Hindlimb muscle (tissue), 1 donor: ENCODE measurements around the gene WASHC4. TPM values are rescaled to one million over a fixed set of nuclear protein-coding genes. Genes with fewer than 3 reads are reported as not detected.
A peak's percentile ranks its signal among the peaks of the same experiment; 100 is the strongest.
"Not testable (repeated sequence)": the region's sequence is repeated elsewhere in the genome, so short reads cannot be mapped to it uniquely, and the experiment has no call there.

Experiments used
- DNase-seq: peaks from one replicate; pipeline ENCODE4 v3.0.0-alpha.2; 2013
- polyA plus RNA-seq: library from polyadenylated mRNA; unstranded; fragments of 120-200 nt; gene quantifications from one replicate; pipeline ENCODE4 v1.2.1, GENCODE V29; 2013; ENCODE audit not compliant: insufficient read length

WASHC4 gene
- polyA plus RNA-seq, 1 donor = 30.8 TPM

GRCh38 chr12:105091476-105092206 lies 15.9 kb upstream of the WASHC4 start:
- no peak for DNase-seq

DNA sequence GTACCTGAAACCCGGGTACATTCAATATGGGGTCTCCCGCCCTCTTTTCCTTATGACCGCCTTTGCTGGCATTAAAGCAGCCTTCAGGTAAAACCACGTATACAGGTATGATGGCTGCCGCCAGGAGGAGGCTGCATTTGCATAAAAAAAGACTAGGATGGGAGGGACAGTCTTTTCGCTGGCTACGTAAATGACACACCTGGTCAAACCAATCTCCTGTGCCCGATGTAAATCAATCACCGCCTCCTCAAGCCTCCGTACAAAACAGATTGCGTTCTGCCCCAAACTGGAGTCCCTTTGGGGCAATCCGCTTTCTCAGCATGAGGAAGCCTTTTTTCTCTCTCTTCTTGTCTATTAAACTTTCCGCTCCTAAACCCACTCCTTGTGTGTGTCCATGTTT lies 15.2 kb upstream of the WASHC4 start:
- no peak for DNase-seq

DNA sequence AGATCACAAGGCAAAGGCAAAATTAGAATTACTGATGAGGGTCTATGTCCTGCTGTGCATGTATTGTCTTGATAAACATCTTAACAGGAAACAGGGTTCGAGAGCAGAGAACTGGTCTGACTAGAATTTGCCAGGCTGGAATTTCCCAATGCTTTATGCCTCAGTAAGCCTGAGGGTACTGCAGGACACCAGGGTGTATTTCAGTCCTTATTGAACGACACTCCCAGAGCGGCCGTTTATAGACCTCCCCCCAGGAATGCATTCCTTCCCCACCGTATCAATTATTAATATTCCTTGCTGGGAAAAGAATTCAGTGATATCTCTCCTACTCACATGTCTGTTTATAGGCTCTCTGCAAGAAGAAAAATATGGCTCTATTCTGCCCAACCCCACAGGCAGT lies 12.2 kb upstream of the WASHC4 start:
- DNase-seq = not testable (repeated sequence)

GRCh38 chr12:105099356-105099755 lies 8.2 kb upstream of the WASHC4 start:
- no peak for DNase-seq

GRCh38 chr12:105100207-105100985 lies 7.1 kb upstream of the WASHC4 start:
- no peak for DNase-seq

DNA sequence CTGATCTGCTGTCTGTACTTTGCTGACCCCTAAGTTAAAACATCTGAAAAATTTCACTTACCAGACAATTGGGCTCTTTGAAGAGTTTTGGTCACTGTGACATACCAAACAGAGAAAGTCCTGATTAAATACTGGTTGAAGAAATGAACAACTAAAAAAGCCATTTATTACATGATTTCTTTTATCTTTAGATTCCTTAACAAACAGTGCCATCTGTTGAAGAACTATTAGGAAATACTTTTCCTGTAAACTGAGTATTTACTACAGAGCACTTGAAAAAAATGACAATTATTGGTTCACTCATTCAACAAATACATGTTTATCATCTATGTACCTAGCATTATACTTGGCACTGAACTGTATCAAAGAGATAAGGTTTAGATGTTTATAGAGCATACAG lies 6.5 kb upstream of the WASHC4 start:
- DNase-seq = no peak

- no peak for DNase-seq
Observed at GRCh38 chr12:105102673-105103072, 4.9 kb upstream of the WASHC4 start.

DNA sequence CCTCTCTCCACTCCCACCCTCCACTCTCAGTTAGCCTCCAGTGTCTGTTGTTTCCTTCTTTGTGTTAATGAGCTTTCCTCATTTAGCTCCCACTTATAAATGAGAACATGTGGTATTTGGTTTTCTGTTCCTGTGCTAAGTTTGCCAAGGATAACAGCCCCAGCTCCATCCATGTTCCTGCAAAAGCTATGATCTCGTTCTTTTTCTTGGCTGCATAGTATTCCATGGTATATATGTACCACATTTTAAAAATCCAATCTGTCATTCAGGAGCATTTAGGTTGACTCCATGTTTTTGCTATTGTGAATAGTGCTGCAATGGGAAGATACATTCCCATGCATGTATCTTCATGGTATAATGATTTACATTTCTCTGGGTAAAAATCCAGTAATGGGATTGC lies 2.8 kb upstream of the WASHC4 start:
- DNase-seq = no peak

DNA sequence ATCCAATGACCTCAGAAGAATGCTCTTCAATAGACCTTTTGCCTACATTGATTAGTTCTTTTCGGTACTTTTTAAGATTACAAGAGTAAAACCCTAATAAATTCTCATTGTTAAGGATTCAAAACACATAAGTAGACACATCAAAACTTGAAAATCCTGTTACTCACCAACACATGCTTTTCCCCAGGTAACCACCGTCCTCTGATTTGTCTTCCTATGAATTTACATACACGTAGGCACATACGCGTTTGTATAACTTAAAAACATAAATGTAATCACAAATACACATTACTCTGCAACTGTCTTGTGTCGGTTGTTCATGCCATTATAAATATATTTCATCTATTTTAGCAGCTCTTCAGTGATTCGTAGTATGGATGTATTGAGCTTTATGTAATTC lies 910 bp upstream of the WASHC4 start:
- DNase-seq = no peak

DNA sequence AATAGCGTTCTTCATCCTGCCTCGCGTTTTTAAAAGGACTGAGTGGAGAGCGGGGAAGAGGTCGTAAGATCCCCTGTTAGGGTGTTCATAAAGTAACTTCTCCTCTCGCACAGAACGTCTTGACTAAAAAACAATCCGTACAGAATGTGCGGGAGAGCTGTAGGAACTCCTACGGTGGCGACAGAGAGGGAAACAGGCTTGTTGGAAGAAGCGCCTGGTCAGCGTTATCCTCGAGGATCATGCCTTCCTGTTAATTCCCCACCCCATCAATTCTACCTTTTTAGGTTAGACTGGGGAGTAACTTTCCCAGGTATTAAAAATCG lies 399 bp upstream of the WASHC4 start:
- no peak for DNase-seq

GRCh38 chr12:105109465-105110212 lies 2.1 kb downstream of the WASHC4 start:
- DNase-seq = no peak

DNA sequence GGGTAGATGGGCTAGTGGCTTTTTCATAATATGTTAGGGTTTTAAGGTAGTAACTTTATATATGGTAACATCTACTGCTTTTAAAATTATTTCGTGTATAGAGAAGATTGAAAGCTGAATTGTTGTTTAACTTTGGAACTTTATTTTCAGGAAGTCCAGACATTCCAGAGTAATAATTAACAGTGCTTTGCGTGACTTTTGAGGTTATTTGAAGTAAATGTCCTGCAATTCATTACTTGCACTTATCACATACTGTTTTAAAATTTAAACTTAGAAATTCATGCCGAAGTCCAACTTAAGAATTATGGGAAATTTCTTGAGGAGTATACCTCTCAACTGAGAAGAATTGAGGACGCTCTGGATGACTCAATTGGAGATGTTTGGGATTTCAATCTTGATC lies 3.3 kb downstream of the WASHC4 start:
- DNase-seq = no peak

DNA sequence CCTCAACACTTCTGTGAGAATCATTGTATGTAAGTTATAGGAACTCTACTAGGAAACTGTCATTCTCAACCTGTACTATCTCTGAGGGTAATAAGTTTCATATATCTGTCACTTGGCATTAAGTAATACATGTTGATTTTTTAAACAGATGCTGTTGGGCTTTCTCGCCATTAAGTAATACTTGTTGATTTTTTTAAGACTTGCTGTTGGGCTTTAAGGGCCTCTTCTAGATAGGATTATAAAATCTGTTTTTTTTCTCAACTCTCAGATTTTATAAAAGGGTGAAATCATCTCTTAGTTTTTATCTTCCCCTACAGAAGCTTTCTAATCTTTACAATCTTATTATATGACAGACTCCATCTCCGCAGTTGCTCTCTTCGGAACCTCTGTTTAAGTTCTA lies 5.6 kb downstream of the WASHC4 start:
- DNase-seq = no peak

DNA sequence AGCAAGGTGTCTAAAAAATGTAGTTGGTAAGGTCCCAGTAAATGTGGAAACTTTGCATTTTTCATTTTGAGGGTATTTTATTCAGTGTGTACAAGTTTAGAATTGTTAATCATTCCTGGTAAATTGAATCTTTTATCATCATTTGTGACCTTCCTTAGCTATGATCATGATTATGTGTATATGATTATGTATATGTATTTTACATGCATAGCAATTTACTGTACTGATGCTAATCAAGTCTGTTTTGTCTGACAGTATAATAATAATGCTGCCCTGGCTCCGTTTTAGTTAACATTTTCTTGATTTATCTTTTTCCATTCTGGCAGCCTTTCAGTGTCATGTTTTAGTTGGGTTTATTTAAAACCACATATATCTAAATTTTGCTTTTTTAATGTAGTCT lies 9.4 kb downstream of the WASHC4 start:
- DNase-seq = no peak

DNA sequence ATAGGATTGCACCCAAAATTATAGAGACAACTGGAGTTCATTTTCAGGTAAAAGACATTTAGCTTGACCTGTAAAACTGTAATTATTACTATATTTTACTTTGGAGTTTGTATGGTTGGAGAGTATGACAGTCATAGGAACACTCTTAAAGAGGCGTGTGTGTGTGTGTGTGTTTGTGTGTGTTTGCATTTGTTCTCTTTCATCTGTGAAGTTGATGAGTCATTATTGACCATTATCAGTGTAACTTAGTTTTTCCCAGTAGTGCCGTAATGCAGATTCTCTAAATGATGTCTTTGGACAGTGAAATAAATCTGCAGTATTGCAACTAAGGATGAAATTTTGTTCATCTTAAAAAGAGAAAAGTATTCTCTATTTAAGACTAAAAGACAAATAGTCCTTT lies 13.0 kb downstream of the WASHC4 start:
- DNase-seq = no peak

DNA sequence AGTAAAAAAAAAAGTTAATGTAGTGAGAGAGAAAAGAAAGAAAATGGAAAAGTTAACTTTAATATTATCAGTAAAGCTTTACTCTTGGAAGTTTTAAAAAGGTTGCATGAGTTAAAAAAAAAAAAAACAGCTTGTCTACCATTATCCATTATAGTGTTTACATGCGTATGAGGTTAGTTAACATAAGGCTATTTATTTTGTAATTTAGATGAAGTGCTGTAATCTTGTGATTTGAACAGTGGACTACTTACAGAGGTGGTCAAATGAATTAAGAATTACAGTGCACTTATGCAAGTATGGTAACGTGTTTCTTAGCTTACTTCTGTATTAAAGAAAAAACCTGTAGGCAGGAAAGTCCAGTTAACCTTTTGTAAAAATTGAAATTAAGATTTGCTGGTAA lies 30.7 kb downstream of the WASHC4 start:
- DNase-seq = no peak

DNA sequence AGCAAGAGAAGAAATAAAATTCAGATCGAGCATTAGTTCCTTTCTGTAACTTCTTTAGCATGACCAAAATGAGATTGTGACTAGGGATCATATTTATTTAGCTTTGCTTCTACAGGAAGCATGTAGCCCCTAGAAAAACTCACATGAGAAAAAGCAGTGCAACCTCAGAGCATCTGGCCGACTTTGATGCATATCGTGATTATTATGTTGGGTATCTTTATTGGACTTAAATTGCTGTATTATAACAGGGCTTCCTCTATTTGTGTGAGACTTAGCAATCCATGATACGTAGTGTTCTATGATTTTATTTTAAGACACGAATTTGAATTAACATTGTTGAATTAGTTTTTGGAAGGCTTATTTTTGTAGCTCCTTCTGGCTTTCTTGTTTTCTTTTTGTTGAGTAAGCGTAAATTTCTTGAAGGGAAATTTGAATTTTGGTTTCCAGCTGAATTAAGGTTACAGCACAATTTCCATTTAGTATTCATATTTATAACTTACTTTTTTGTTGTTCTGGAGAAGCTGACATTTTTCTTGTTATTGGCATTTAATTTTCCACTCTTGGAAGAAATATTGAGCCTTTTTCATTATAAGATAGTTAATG lies 33.9 kb downstream of the WASHC4 start:
- DNase-seq = no peak

DNA sequence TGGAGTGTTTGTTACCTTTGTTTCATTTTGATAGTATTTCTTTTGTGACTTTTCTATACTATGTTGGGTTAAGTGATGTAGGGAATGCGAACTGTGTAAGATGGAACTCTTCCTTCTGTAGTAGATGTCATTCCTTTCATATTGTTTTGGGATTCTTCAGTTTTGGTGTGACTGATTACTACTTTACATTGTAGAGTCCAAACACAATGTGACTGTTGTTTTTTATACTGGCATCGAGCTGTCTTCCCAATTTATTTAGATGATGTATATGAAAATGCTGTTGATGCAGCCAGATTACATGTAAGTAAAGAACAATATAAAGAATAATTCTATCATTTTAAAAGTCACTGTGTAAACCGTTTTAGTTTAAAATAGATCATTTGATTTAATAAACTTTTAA lies 34.7 kb downstream of the WASHC4 start:
- DNase-seq = no peak

DNA sequence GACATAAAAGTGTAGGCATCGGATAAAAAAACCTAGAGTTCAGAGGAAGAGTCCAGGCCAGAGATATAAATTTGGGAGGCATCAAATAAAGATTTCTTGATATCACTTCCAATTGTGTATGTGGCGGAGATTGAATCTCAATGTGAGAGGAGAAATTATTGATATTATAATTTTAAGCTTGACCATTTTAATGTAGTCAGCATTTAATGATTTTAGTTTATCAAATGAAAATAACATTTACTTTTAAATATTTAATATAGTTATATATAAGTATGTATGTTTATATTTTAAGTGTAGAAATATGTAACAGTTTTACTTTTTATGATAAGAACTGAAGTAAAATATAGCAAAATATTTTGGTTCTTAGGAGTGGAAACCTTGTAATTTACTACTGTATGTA lies 48.7 kb downstream of the WASHC4 start:
- DNase-seq = no peak

GRCh38 chr12:105157606-105158005 lies 50.1 kb downstream of the WASHC4 start:
- no peak for DNase-seq

DNA sequence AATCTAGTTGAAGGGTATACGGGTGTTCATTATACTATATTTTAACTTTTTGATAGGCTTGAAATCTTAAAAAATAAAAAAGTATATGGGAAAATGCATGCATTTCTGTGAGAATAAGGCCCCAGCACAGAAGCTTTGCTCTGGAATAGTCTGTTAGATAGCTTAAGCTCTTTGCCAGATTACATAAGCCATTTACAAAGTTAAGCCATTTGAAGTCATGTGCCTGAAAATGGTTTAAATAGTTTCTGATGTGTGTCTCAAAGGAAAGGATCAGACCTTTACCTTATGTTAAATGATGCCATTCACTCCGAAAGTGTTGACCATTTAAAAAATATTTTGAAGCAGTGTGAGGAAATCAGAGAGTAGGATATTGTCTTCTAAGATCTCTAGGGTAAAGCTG lies 51.3 kb downstream of the WASHC4 start:
- DNase-seq = peak; percentile 26

GRCh38 chr12:105162174-105162573 lies 54.6 kb downstream of the WASHC4 start:
- no peak for DNase-seq

GRCh38 chr12:105164068-105164467 lies 56.5 kb downstream of the WASHC4 start:
- DNase-seq = no peak
